Endothelial cell of umbilical vein (primary cell): Measurements from ENCODE around the gene NR3C1. TPM values are rescaled to one million over a fixed set of nuclear protein-coding genes. Genes with fewer than 3 reads are reported as not detected.

ENCODE experiments used
- BruUV-seq: library from RNA; stranded (reverse); fragments of 400-500 nt; replicated peaks from 2 replicates; lab custom pipeline; 2021; lab: Mats Ljungman, UMichigan
- CTCF ChIA-PET: fragments of 300-600, 350-600 bp; sonication (Branson Sonifier 250); formaldehyde crosslinking; loops from one replicate; lab custom pipeline; 2021; ENCODE audit warnings: antibody characterized with exemption, inconsistent platforms; lab: Charles Lee
- POLR2A ChIA-PET: fragments of 300-600, 350-600 bp; sonication (Branson Sonifier 250); formaldehyde crosslinking; loops from one replicate; lab custom pipeline; 2021; ENCODE audit warnings: antibody characterized with exemption, inconsistent platforms; lab: Charles Lee
- DNase-seq: peaks from one replicate; pipeline ENCODE4 v3.0.0-alpha.2; 2011; ENCODE audit warnings: low read depth, low spot score
- FAIRE-seq: peaks from 2 replicates; lab custom pipeline; 2011; peaks lifted over from hg19 to GRCh38; lab: Jason Lieb, UNC
- H2AFZ ChIP-seq: 2 replicates; pipeline ENCODE4 v1.6.0; 2012; ENCODE audit warnings: low read depth, low read length, control low read depth, inconsistent platforms
- H3K27ac ChIP-seq: 2 replicates; pipeline ENCODE4 v1.5.1; 2011; ENCODE audit warnings: low read depth, mild to moderate bottlenecking, control low read depth, low read length, moderate library complexity; ENCODE audit not compliant: insufficient read depth
- H3K27me3 ChIP-seq, 2 experiments: 2 replicates each; pipeline versions ENCODE4 v1.6.0 to v1.6.1; 2011; ENCODE audit warnings: low read length in 2 of 2, mixed read lengths in 1 of 2; ENCODE audit not compliant: control insufficient read depth in 2 of 2, insufficient read depth in 2 of 2
- H3K36me3 ChIP-seq, 2 experiments: 2 replicates in 1 of 2; 3 replicates in 1 of 2; pipeline ENCODE4 v1.5.1; 2011; ENCODE audit warnings: low read length in 2 of 2, mild to moderate bottlenecking in 1 of 2, moderate library complexity in 1 of 2; ENCODE audit not compliant: control insufficient read depth in 2 of 2, insufficient read depth in 2 of 2; ENCODE audit errors: extremely low read depth in 1 of 2
- H3K4me1 ChIP-seq: 3 replicates; pipeline ENCODE4 v1.5.1; 2011; ENCODE audit warnings: mild to moderate bottlenecking, low read length; ENCODE audit not compliant: control insufficient read depth, insufficient read depth; ENCODE audit errors: extremely low read depth
- H3K4me2 ChIP-seq: 2 replicates; pipeline ENCODE4 v1.6.1; 2011; ENCODE audit warnings: low read length, control low read depth, mixed read lengths; ENCODE audit not compliant: insufficient read depth
- H3K4me3 ChIP-seq, 3 experiments: fragments of 200-600 bp in 1 of 3; sonication (generic), shearing (Covaris generic) in 1 of 3; replicated peaks in 1 of 3; 2 replicates each; pipeline ENCODE4 v1.5.1; 2011 to 2016; ENCODE audit warnings: control low read depth in 3 of 3, low read length in 3 of 3, mild to moderate bottlenecking in 2 of 3, inconsistent platforms in 1 of 3, low read depth in 1 of 3, moderate library complexity in 1 of 3; ENCODE audit not compliant: insufficient read depth in 1 of 3
- H3K79me2 ChIP-seq: 2 replicates; pipeline ENCODE4 v1.6.0; 2012; ENCODE audit warnings: low read length, inconsistent platforms; ENCODE audit not compliant: control insufficient read depth, insufficient read depth
- H3K9ac ChIP-seq: replicated peaks from 2 replicates; pipeline ENCODE3; 2011; ENCODE audit warnings: low read length, control low read depth; ENCODE audit not compliant: insufficient read depth; ENCODE audit errors: extremely low read depth
- H3K9me1 ChIP-seq: replicated peaks from 3 replicates; pipeline ENCODE4 v1.6.0; 2011; ENCODE audit warnings: mild to moderate bottlenecking, low read length; ENCODE audit not compliant: control insufficient read depth, insufficient read depth; ENCODE audit errors: extremely low read depth
- H3K9me3 ChIP-seq: replicated peaks from 2 replicates; pipeline ENCODE4 v1.5.1; 2012; ENCODE audit warnings: low read length, inconsistent platforms; ENCODE audit not compliant: control insufficient read depth, insufficient read depth
- H4K20me1 ChIP-seq: replicated peaks from 2 replicates; pipeline ENCODE3; 2011; ENCODE audit warnings: mild to moderate bottlenecking, low read length; ENCODE audit not compliant: control insufficient read depth, insufficient read depth; ENCODE audit errors: extremely low read depth
- EZH2 ChIP-seq: IDR thresholded peaks from 2 replicates; pipeline ENCODE4 v1.6.1; 2012; ENCODE audit warnings: borderline replicate concordance, low read depth, mild to moderate bottlenecking, moderate library complexity, low read length, inconsistent platforms; ENCODE audit not compliant: severe bottlenecking
- FOS ChIP-seq: IDR thresholded peaks from 2 replicates; pipeline ENCODE4 v1.6.1; 2011; ENCODE audit warnings: mild to moderate bottlenecking, low read length, moderate library complexity, borderline replicate concordance; ENCODE audit not compliant: insufficient read depth
- GATA2 ChIP-seq: IDR thresholded peaks from 2 replicates; pipeline ENCODE4 v1.7.0; 2011; ENCODE audit warnings: low read depth, mild to moderate bottlenecking, moderate library complexity, mixed read lengths, low read length; ENCODE audit not compliant: insufficient read length, insufficient read depth
- JUN ChIP-seq: IDR thresholded peaks from 2 replicates; pipeline ENCODE4 v1.6.1; 2011; ENCODE audit warnings: borderline replicate concordance, low read depth; ENCODE audit not compliant: insufficient read length, insufficient read depth
- MYC ChIP-seq: IDR thresholded peaks from one replicate; pipeline ENCODE4 v1.6.1; 2011; ENCODE audit warnings: mild to moderate bottlenecking, low read depth, low read length
- POLR2A ChIP-seq: IDR thresholded peaks from 2 replicates; pipeline ENCODE4 v1.6.1; 2012; ENCODE audit warnings: low read depth, mild to moderate bottlenecking, control low read depth, low read length
- POLR2AphosphoS5 ChIP-seq: IDR thresholded peaks from 2 replicates; pipeline ENCODE4 v1.6.1; 2012; ENCODE audit warnings: low read depth, mild to moderate bottlenecking, control low read depth, low read length, moderate library complexity; ENCODE audit not compliant: insufficient read depth
- dilution Hi-C: fragments of 300-500 bp; cut with MboI; formaldehyde crosslinking; loops from one replicate; pipeline ENCODE4 v1.15.0; 2019; ENCODE audit warnings: low sequenced_read_pairs; ENCODE audit not compliant: extremely low pct_ligation_motif_present
- intact Hi-C: fragments of 100-400 bp; cut with micrococcal nuclease; formaldehyde crosslinking; loops from one replicate; pipeline ENCODE4 v1.10.0; 2022
- polyA plus RNA-seq, 4 experiments: library from polyadenylated mRNA; depleted of rRNA in 3 of 4; stranded (reverse) in 3 of 4; unstranded in 1 of 4; fragments of >200 nt; gene quantifications; 2 replicates each; pipeline versions ENCODE4 v1.2.1 to v1.2.3, GENCODE V29; 2011 to 2012; ENCODE audit warnings: missing spikeins in 1 of 4
- total RNA-seq: library from RNA; stranded (reverse); gene quantifications from 2 replicates; pipeline ENCODE4 v1.2.3, GENCODE V29; 2021
- TF ChIP-seq, protein P1 (sequence below): IDR thresholded peaks from 2 replicates; pipeline ENCODE4 v1.6.1; 2011; ENCODE audit not compliant: insufficient read depth, insufficient read length
- TF ChIP-seq, protein P2 (sequence below), 2 donors: IDR thresholded peaks; 1 replicate in 1 of 2; 2 replicates in 1 of 2; pipeline ENCODE4 v1.5.1; 2011; ENCODE audit warnings: low read length in 2 of 2, mild to moderate bottlenecking in 2 of 2, moderate library complexity in 2 of 2, control low read depth in 1 of 2, inconsistent platforms in 1 of 2, low read depth in 1 of 2; ENCODE audit not compliant: insufficient read depth in 1 of 2; ENCODE audit errors: extremely low read depth in 1 of 2

The NR3C1 gene
- total and polyA plus RNA-seq, 2 donors (not counting 3 experiments of a cell fraction or from before 2014, with no cell fraction given), result 4.1 to 17.0 TPM

DNA sequence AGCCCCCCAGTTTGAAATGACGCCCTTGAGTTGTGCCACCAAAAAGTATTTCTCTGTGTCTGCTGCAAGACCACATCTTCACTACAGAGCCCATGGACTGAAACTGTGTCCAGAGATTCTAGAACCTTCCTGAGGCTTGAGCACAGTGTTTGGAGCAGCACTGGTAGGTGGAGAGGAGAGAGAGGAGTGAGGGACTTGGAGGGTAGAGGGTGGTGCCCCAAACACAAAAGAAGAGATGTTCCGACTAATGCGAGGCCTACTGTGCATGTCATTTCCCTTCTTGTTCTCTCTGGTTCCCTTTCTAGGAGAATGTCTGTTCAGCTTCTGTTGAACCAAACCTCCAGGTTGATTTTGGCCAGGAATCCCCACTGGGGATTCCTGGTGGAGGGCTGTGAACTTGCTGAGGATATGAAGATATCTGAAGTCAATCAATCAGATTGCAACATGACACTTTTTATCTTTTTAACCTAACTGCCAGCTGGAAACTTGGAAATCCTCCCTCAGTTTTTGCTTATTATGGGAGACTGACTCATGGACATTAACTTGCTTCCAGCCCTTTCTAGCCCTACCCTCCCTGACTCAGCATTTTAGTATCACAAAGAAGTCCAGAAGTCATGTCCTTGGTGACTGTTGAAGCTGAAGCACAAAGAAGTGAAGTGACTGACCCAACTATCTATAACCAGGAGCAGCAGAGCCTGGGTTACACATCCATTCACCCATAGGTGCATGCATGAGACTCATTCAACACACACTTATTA is 154.5 kb downstream of the NR3C1 start:
- TF ChIP-seq EZH2 (no peak), FOS (peak; percentile 30)
- Histone ChIP-seq H3K4me2 (no peak overlapping the region), H3K9me1 (no peaks in the 10 kb centered on the region), H3K9ac (no peak overlapping the region), H3K27me3 (no peaks in the 10 kb centered on the region), H3K79me2 (no peaks in the 10 kb centered on the region), H4K20me1 (no peaks in the 10 kb centered on the region), H3K4me3 (no peak overlapping the region), H3K9me3 (no peaks in the 10 kb centered on the region), H2AFZ (no peak overlapping the region), H3K27ac (no peak overlapping the region), H3K4me1 (peaks cover 12% of the 10 kb centered on the region), H3K36me3 (no peaks in the 10 kb centered on the region)
- dilution Hi-C loops, result no loop called here
- ChIA-PET POLR2A (no interaction called here), CTCF (no interaction called here)
- peak; percentile 35 for FAIRE-seq
- BruUV-seq, result no TSS peak
- no peak for DNase-seq
- intact Hi-C loops, result no loop called here

DNA sequence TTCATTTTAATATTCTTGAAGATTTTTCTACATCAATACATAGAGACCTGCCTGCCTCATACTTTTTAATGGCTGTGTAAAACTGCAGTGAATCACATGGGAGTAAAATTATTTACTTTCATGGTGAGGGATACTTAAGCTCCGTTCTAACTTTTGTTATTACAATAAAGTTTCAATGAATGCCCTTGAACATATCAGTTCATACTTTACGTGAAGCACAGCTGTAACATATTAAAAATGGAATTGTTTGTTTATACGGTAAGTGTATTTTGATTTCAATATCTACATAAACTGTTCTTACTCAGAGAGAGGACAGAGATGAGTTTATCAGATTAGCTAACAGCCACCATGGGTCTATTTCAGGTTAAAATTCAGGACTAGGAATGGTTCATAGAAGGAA is 155.1 kb downstream of the NR3C1 start:
- BruUV-seq, result no TSS peak
- Histone ChIP-seq H3K79me2 (no peaks in the 10 kb centered on the region), H3K36me3 (no peaks in the 10 kb centered on the region), H3K4me3 (no peak overlapping the region), H3K9me1 (no peaks in the 10 kb centered on the region), H3K9me3 (no peaks in the 10 kb centered on the region), H4K20me1 (no peaks in the 10 kb centered on the region), H3K4me2 (no peak overlapping the region), H3K4me1 (peaks cover 18% of the 10 kb centered on the region), H3K9ac (no peak overlapping the region), H2AFZ (no peak overlapping the region), H3K27ac (no peak overlapping the region), H3K27me3 (no peaks in the 10 kb centered on the region)
- DNase-seq, result no peak
- intact Hi-C loops (no loop called here), dilution Hi-C loops (no loop called here)
- no peak for FAIRE-seq
- TF ChIP-seq FOS, result no peak
- TF ChIP-seq, protein P1, sequence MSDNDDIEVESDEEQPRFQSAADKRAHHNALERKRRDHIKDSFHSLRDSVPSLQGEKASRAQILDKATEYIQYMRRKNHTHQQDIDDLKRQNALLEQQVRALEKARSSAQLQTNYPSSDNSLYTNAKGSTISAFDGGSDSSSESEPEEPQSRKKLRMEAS, result no peak
- TF ChIP-seq GATA2, result no peak
- TF ChIP-seq EZH2, result no peak
- no peak for TF ChIP-seq POLR2A
- TF ChIP-seq, protein P2, sequence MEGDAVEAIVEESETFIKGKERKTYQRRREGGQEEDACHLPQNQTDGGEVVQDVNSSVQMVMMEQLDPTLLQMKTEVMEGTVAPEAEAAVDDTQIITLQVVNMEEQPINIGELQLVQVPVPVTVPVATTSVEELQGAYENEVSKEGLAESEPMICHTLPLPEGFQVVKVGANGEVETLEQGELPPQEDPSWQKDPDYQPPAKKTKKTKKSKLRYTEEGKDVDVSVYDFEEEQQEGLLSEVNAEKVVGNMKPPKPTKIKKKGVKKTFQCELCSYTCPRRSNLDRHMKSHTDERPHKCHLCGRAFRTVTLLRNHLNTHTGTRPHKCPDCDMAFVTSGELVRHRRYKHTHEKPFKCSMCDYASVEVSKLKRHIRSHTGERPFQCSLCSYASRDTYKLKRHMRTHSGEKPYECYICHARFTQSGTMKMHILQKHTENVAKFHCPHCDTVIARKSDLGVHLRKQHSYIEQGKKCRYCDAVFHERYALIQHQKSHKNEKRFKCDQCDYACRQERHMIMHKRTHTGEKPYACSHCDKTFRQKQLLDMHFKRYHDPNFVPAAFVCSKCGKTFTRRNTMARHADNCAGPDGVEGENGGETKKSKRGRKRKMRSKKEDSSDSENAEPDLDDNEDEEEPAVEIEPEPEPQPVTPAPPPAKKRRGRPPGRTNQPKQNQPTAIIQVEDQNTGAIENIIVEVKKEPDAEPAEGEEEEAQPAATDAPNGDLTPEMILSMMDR (IDR thresholded peaks at IDR 0.05; ENCODE audit: extremely low read depth in 1 of 2, insufficient read depth in 1 of 2, low read depth in 1 of 2, low read length in 2 of 2), result no peak
- TF ChIP-seq JUN, result no peak
- TF ChIP-seq POLR2AphosphoS5, result no peak
- TF ChIP-seq MYC, result no peak
- ChIA-PET POLR2A (no interaction called here), CTCF (no interaction called here)
